ENCODE measurements around the gene TENM4. TPM values are rescaled to one million over a fixed set of nuclear protein-coding genes. Genes with fewer than 3 reads are reported as not detected.

TENM4 gene
- total and polyA plus RNA-seq, 4 donors: 0.02 to 0.33 (median 0.14) TPM

- H3K27ac ChIP-seq (ENCODE audit: low read depth in 1 of 2, low read length in 2 of 2): no peak overlapping the region
- no peaks in the 10 kb centered on the region for H3K36me3 ChIP-seq (ENCODE audit: control insufficient read depth in 4 of 4, insufficient read depth in 3 of 4, low read depth in 1 of 4, low read length in 3 of 4)
- TF ChIP-seq ATF3 (IDR thresholded peaks at IDR 0.05) (no peak), SP1 (IDR thresholded peaks at IDR 0.05) (no peak), JUND (IDR thresholded peaks at IDR 0.05) (no peak), REST (IDR thresholded peaks at IDR 0.05) (no peak), TAF1 (conservative IDR thresholded peaks at IDR 0.05) (no peak), FOXA1 (IDR thresholded peaks at IDR 0.05) (no peak), HNF4A (conservative IDR thresholded peaks at IDR 0.05) (no peak), FOXA2 (IDR thresholded peaks at IDR 0.05) (no peak), EGR1 (IDR thresholded peaks at IDR 0.05; ENCODE audit: low read depth in 2 of 2) (no peak), HNF4G (IDR thresholded peaks at IDR 0.05) (no peak), NR2F2 (IDR thresholded peaks at IDR 0.05) (no peak), GABPA (IDR thresholded peaks at IDR 0.05 in 1 of 2, conservative IDR thresholded peaks at IDR 0.05 in 1 of 2) (no peak)
- H3K9me3 ChIP-seq (ENCODE audit: control insufficient read depth in 4 of 4, low read length in 3 of 4): no peaks in the 10 kb centered on the region
- DNase-seq (ENCODE audit: low spot score): no peak
- no peaks in the 10 kb centered on the region for H3K27me3 ChIP-seq (ENCODE audit: control insufficient read depth in 4 of 4, insufficient read depth in 4 of 4, low read length in 3 of 4)
- WGBS: 90% methylated on average over 1 of the region's 1 CpG
- no peak overlapping the region for H3K9ac ChIP-seq (ENCODE audit: low read depth in 1 of 2, low read length in 2 of 2)
- H3K4me1 ChIP-seq (ENCODE audit: control insufficient read depth in 4 of 4, insufficient read depth in 4 of 4, low read length in 3 of 4): no peaks in the 10 kb centered on the region
- no peak overlapping the region for H3K4me3 ChIP-seq (ENCODE audit: low read depth in 1 of 3, low read length in 3 of 3)
Observed at GRCh38 chr11:78825591-78826020, 615.2 kb downstream of the TENM4 start.

GRCh38 chr11:78823588-78823987, 617.2 kb downstream of the TENM4 start:
- Histone ChIP-seq H3K9me3 (ENCODE audit: control insufficient read depth in 4 of 4, low read length in 3 of 4) (no peaks in the 10 kb centered on the region), H3K4me1 (ENCODE audit: control insufficient read depth in 4 of 4, insufficient read depth in 4 of 4, low read length in 3 of 4) (no peaks in the 10 kb centered on the region), H3K27ac (ENCODE audit: low read depth in 1 of 2, low read length in 2 of 2) (no peak overlapping the region), H3K9ac (ENCODE audit: low read depth in 1 of 2, low read length in 2 of 2) (no peak overlapping the region), H3K4me3 (ENCODE audit: low read depth in 1 of 3, low read length in 3 of 3) (no peak overlapping the region), H3K36me3 (ENCODE audit: control insufficient read depth in 4 of 4, insufficient read depth in 3 of 4, low read depth in 1 of 4, low read length in 3 of 4) (no peaks in the 10 kb centered on the region), H3K27me3 (ENCODE audit: control insufficient read depth in 4 of 4, insufficient read depth in 4 of 4, low read length in 3 of 4) (no peaks in the 10 kb centered on the region)
- DNase-seq (ENCODE audit: low spot score): no peak
- no peak for TF ChIP-seq SP1 (IDR thresholded peaks at IDR 0.05)
- no peak for TF ChIP-seq YY1 (IDR thresholded peaks at IDR 0.05)
- 66% methylated on average over 9 of the region's 9 CpGs for WGBS

GRCh38 chr11:78822931-78823423, 617.9 kb downstream of the TENM4 start:
- DNase-seq (ENCODE audit: low spot score): no peak
- no peak overlapping the region for H3K27ac ChIP-seq (ENCODE audit: low read depth in 1 of 2, low read length in 2 of 2)
- TF ChIP-seq HNF4G (IDR thresholded peaks at IDR 0.05): no peak

More at GRCh38 chr11:78822931-78823423, 617.9 kb downstream of the TENM4 start:
- Histone ChIP-seq H3K27me3 (ENCODE audit: control insufficient read depth in 4 of 4, insufficient read depth in 4 of 4, low read length in 3 of 4) (no peaks in the 10 kb centered on the region), H3K9me3 (ENCODE audit: control insufficient read depth in 4 of 4, low read length in 3 of 4) (no peaks in the 10 kb centered on the region), H3K9ac (ENCODE audit: low read depth in 1 of 2, low read length in 2 of 2) (no peak overlapping the region), H3K4me3 (ENCODE audit: low read depth in 1 of 3, low read length in 3 of 3) (no peak overlapping the region), H3K36me3 (ENCODE audit: control insufficient read depth in 4 of 4, insufficient read depth in 3 of 4, low read depth in 1 of 4, low read length in 3 of 4) (no peaks in the 10 kb centered on the region), H3K4me1 (ENCODE audit: control insufficient read depth in 4 of 4, insufficient read depth in 4 of 4, low read length in 3 of 4) (no peaks in the 10 kb centered on the region)
- whole genome bisulfite sequencing: 90% methylated on average over 23 of the region's 23 CpGs
